ENCODE results near the gene PDZD2. TPM values are rescaled to one million over a fixed set of nuclear protein-coding genes. Genes with fewer than 3 reads are reported as not detected.

Gene PDZD2
- total RNA-seq, 1 donor from 2014 or later = 6.7 TPM

DNA sequence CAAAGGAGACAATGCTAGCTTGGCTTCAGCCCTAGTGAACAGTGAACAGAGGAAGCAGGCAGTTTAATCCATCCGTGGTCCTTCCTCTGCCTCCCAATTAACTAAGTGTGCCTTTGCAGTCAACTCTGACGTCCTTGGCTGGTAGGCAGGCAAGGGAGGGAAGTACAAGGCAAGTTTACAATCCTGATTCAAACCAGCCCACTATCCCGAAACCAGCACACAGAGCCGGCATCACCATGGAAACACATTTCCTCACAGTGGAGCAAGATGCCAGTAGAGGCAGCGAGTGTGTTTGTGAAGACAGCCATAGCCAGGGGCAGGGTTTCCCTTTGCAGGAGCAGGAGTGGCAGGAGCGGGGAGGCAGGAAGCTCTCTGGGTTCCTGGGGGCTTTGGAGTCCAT is 461.3 kb downstream of the PDZD2 start:
- DNase-seq (ENCODE audit: low read depth) = no peak

DNA sequence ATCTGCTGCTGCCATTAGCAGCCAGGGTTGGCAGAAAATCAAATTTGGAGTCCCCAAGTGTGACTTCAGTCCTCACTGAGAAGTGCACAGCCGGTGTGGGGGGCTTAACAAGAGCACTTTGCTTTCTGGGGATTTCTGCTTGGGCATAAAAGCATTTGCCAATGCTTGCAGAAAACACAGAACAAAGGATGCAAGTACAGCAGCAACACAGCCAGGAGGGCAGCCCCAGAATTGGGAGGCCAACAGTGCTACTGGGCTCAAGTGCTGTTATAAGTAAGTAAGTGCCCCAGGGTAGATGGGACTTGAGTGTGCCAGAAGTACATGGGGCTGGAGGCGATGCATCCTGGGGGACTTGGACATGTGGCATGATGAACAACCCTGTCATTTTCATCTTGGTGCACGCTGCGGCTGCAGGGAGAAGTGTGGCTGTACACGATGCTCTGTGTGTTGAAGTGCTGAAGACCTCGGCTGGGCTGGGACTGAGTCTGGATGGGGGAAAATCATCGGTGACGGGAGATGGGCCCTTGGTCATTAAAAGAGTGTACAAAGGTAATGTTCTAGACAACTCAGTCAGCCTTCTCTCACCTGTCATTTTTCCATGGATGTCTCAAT is 461.9 kb downstream of the PDZD2 start:
- H3K27me3 ChIP-seq (ENCODE audit: control insufficient read depth, insufficient read depth, low read length) = no peaks in the 10 kb centered on the region
- no peak overlapping the region for H3K4me3 ChIP-seq (ENCODE audit: low read depth, low read length)
- TF ChIP-seq, protein P1, sequence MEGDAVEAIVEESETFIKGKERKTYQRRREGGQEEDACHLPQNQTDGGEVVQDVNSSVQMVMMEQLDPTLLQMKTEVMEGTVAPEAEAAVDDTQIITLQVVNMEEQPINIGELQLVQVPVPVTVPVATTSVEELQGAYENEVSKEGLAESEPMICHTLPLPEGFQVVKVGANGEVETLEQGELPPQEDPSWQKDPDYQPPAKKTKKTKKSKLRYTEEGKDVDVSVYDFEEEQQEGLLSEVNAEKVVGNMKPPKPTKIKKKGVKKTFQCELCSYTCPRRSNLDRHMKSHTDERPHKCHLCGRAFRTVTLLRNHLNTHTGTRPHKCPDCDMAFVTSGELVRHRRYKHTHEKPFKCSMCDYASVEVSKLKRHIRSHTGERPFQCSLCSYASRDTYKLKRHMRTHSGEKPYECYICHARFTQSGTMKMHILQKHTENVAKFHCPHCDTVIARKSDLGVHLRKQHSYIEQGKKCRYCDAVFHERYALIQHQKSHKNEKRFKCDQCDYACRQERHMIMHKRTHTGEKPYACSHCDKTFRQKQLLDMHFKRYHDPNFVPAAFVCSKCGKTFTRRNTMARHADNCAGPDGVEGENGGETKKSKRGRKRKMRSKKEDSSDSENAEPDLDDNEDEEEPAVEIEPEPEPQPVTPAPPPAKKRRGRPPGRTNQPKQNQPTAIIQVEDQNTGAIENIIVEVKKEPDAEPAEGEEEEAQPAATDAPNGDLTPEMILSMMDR (IDR thresholded peaks at IDR 0.05; ENCODE audit: insufficient read depth, low read length, poor library complexity, severe bottlenecking) = no peak
- peaks cover 3% of the 10 kb centered on the region for H3K36me3 ChIP-seq (ENCODE audit: control insufficient read depth, insufficient read depth, low read length)
- no peak for DNase-seq (ENCODE audit: low read depth)

More for the DNA sequence above, 461.3 kb downstream of the PDZD2 start:
- TF ChIP-seq, protein P1 (IDR thresholded peaks at IDR 0.05; ENCODE audit: insufficient read depth, low read length, poor library complexity, severe bottlenecking) = no peak
- Histone ChIP-seq H3K36me3 (ENCODE audit: control insufficient read depth, insufficient read depth, low read length) (peaks cover 3% of the 10 kb centered on the region), H3K27me3 (ENCODE audit: control insufficient read depth, insufficient read depth, low read length) (no peaks in the 10 kb centered on the region), H3K4me3 (ENCODE audit: low read depth, low read length) (no peak overlapping the region)

DNA sequence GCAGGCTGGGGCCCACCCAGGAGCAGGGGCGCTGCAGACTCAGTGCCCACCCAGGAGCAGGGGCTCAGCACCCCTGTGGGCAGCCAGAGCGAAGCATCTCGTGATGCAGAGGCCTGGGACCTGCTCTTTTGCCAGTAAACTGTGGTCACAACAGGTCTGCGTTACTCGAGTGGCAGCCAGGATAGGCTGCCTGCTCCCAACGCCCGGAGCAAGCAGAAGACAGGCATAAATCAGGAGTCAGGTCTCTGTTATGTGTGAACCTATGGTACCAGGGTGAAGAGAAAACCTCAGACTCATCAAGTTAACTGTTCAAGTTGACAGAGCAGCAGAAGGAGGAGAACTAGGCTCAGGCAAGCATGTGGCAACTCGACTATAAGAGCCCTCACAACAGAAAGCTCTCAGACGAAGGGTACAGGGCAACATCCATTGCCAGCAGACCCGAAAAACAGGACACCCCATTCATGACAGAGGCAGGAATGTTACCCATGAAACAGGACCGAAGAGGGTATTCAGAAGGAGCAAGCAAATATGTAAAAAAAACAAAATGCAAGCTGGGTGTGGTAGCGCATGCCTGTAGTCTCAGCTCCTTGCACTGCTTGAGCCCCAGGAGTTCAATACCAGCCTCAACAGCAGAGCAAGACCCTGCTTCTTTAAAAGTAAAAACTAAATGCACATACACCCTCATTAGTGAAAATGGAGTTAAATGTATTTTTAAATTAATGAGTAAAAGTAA is 463.5 kb downstream of the PDZD2 start:
- Histone ChIP-seq H3K4me3 (ENCODE audit: low read depth, low read length) (no peak overlapping the region), H3K27me3 (ENCODE audit: control insufficient read depth, insufficient read depth, low read length) (no peaks in the 10 kb centered on the region), H3K36me3 (ENCODE audit: control insufficient read depth, insufficient read depth, low read length) (peaks cover 6% of the 10 kb centered on the region)
- no peak for DNase-seq (ENCODE audit: low read depth)
- TF ChIP-seq, protein P1 (IDR thresholded peaks at IDR 0.05; ENCODE audit: insufficient read depth, low read length, poor library complexity, severe bottlenecking) = no peak

DNA sequence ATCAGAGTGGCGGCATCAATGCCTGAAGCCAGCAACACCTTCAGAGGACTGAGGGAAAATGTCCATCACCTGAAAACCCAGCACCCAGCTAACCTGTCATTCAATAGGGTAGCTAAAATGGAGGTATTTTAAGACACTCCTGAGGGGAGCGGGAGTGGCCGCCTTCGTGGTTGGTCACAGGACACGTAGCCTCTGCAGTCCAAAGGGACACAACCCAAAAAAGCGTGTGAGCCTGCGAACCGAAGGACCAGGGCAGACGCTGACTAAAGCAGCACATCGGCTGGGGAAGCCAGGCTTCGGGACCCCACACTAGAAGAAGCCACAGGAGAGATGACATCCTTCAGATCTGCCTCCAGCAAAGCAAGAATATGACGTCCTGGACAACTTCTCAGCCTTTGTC is 464.6 kb downstream of the PDZD2 start:
- peaks cover 6% of the 10 kb centered on the region for H3K36me3 ChIP-seq (ENCODE audit: control insufficient read depth, insufficient read depth, low read length)
- H3K4me3 ChIP-seq (ENCODE audit: low read depth, low read length) = no peak overlapping the region
- DNase-seq (ENCODE audit: low read depth) = no peak
- TF ChIP-seq, protein P1 (IDR thresholded peaks at IDR 0.05; ENCODE audit: insufficient read depth, low read length, poor library complexity, severe bottlenecking) = no peak
- H3K27me3 ChIP-seq (ENCODE audit: control insufficient read depth, insufficient read depth, low read length) = no peaks in the 10 kb centered on the region

DNA sequence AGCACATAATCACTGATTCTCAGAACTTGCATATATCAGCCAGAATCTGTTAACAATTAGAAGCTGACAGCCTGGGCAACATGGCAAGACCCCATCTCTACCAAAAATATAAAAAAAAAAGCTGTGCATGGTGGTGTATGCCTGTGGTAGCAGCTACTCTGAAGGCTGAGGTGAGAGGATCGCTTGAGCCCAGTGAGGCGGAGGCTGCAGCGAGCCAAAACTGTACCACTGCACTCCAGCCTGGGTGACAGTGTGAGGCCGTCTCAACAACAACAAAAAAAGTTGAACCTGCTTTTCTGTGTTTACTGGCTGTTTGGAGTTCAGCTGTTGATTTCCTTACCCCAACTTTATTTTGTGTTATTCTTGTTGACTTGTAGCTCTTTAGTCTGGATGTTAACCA is 468.4 kb downstream of the PDZD2 start:
- H3K4me3 ChIP-seq (ENCODE audit: low read depth, low read length) = no peak overlapping the region
- TF ChIP-seq, protein P1 (IDR thresholded peaks at IDR 0.05; ENCODE audit: insufficient read depth, low read length, poor library complexity, severe bottlenecking) = no peak
- peaks cover 5% of the 10 kb centered on the region for H3K36me3 ChIP-seq (ENCODE audit: control insufficient read depth, insufficient read depth, low read length)
- no peaks in the 10 kb centered on the region for H3K27me3 ChIP-seq (ENCODE audit: control insufficient read depth, insufficient read depth, low read length)
- DNase-seq (ENCODE audit: low read depth) = no peak

All from kidney epithelial cell (primary cell).